ENCODE data around the gene PPT2.
"Not testable (repeated sequence)": the region's sequence is repeated elsewhere in the genome, so short reads cannot be mapped to it uniquely, and the experiment has no call there.

The PPT2 gene

DNA sequence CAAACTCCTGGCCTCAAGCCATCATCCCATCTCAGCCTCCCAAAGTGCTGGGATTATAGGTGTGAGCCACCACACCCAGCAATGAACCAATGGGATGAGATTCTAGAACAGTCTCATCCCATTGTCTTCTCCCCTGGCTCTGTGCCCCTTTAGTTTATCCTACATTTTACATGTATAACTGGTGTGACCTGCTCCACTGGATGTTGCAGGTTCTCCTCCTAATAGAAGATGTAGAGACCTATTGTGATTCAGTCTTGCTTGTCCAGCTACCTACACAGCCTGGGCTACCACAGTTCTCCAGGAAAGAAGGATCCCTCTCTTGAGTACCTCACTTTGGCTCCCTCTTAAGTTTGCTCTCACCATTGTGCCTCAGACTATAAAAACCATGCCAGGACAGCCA lies 21.8 kb upstream of the PPT2 start:
- TF ChIP-seq, protein P1, sequence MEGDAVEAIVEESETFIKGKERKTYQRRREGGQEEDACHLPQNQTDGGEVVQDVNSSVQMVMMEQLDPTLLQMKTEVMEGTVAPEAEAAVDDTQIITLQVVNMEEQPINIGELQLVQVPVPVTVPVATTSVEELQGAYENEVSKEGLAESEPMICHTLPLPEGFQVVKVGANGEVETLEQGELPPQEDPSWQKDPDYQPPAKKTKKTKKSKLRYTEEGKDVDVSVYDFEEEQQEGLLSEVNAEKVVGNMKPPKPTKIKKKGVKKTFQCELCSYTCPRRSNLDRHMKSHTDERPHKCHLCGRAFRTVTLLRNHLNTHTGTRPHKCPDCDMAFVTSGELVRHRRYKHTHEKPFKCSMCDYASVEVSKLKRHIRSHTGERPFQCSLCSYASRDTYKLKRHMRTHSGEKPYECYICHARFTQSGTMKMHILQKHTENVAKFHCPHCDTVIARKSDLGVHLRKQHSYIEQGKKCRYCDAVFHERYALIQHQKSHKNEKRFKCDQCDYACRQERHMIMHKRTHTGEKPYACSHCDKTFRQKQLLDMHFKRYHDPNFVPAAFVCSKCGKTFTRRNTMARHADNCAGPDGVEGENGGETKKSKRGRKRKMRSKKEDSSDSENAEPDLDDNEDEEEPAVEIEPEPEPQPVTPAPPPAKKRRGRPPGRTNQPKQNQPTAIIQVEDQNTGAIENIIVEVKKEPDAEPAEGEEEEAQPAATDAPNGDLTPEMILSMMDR (IDR thresholded peaks at IDR 0.05; ENCODE audit: low read depth, low read length, missing control alignments) = no peak

DNA sequence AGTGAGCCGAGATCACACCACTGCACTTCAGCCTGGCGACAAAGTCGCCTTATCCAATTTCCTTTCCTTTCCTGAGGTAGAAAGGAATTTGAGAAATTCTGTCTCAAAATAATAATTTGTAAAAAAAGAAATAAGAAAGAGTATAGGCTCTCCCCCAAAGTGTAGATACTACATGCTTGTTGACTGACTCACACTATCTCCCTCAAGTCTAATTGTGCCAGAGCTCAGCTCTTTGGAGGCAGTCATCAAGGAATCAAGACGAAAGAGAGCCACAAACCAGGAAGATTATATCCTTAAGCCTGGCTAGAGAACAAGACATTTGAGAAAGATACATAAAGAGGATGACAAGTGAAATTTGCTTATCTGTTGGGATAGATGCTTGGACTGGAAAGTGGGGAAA lies 20.2 kb upstream of the PPT2 start:
- no peak overlapping the region for H3K4me3 ChIP-seq (replicated peaks; ENCODE audit: low read depth, low read length)
- TF ChIP-seq, protein P1 (IDR thresholded peaks at IDR 0.05; ENCODE audit: low read depth, low read length, missing control alignments) = no peak
- no peak for DNase-seq (ENCODE audit: extremely low read depth, low read depth)

More for the DNA sequence above, 21.8 kb upstream of the PPT2 start:
- no peak for DNase-seq (ENCODE audit: extremely low read depth, low read depth)
- no peak overlapping the region for H3K4me3 ChIP-seq (replicated peaks; ENCODE audit: low read depth, low read length)

DNA sequence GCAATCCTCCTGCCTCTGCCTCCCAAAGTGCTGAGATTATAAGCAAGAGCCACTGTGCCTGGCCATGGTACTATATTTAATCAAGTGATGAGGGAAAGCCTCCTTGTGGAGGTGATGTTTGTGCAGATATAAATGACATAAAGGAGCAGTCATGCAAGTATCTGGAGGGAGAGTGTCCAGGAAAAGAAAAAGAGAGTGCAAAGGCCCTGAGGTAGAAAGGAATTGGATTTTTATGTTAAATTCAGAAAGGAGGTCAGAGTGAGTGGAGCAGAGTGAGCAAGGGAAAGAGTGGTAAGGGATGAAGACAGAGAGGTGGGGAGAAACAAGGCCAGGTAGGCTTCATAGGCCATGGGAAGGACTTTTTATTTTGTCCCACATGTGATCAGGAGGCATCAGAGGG lies 16.5 kb upstream of the PPT2 start:
- DNase-seq (ENCODE audit: extremely low read depth, low read depth) = no peak
- no peak overlapping the region for H3K4me3 ChIP-seq (replicated peaks; ENCODE audit: low read depth, low read length)
- TF ChIP-seq, protein P1 (IDR thresholded peaks at IDR 0.05; ENCODE audit: low read depth, low read length, missing control alignments) = no peak

DNA sequence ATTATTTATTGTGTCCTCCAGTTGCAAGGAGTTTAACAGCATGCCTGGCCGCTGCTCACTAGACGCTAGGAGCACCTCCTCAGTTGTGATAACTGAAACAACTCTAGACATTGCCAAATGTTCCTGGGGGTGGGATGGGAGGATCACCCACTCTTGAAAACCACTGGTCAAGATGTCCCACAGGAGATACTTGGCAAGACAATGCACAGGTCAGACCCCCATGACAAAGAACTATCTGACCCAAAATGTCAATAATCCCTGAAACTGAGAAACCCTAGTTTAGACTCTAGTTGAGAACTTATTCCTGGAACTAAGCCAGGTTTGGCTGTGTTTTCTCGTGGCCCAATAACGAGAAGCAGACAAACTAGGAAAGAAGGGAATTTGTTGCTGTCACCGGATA lies 14.4 kb upstream of the PPT2 start:
- TF ChIP-seq, protein P1 (IDR thresholded peaks at IDR 0.05; ENCODE audit: low read depth, low read length, missing control alignments) = no peak
- no peak overlapping the region for H3K4me3 ChIP-seq (replicated peaks; ENCODE audit: low read depth, low read length)
- DNase-seq (ENCODE audit: extremely low read depth, low read depth) = no peak

DNA sequence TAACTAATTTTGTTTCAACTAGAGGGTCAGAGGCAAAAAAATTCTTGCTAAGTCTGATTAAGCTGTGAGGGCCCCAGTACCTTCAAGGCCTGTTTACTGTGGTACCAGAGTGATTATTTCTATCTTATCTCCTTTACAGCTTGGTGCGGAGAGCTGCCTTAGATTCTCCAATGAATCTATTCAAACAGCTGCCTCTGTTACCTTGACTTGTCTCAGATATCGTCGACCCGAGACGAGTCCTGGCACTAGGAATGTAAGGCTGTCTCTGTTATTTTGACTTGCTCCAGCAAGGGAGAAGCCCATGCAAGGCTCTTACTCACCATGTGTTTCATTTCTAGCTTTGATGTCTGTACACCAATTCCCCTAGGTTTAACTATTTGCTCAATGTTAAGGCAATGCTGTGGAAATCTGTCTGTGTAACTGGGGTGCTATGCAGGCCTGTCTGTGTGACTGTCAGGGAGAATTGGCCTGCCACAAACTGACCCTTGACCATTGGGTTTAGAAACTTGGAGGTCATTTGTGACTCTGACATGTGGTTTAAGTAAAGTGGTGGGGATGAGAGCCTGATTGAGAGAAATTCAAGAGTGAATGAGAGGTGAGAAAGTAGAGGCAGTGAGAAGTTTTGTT lies 13.4 kb upstream of the PPT2 start:
- no peak for DNase-seq (ENCODE audit: extremely low read depth, low read depth)
- no peak overlapping the region for H3K4me3 ChIP-seq (replicated peaks; ENCODE audit: low read depth, low read length)

DNA sequence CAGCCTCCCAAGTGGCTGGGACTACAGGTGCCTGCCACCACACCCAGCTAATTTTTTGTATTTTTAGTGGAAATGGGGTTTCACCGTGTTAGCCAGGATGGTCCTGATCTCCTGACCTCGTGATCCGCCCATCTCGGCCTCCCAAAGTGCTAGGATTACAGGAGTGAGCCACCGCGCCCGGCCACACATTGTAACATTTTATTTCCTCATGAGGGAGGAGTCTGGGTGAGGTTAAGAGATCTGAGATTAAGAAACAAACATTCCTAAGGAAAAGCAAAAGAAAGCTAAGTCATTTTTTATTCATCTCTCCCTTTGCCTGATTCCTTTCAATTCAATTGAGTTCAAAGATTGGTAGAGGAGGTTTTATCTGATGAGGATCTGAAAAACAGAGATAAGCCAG lies 9.7 kb upstream of the PPT2 start:
- not testable (repeated sequence) for H3K4me3 ChIP-seq (replicated peaks; ENCODE audit: low read depth, low read length); DNase-seq (ENCODE audit: extremely low read depth, low read depth)

More for the DNA sequence above, 13.4 kb upstream of the PPT2 start:
- TF ChIP-seq, protein P1 (IDR thresholded peaks at IDR 0.05; ENCODE audit: low read depth, low read length, missing control alignments) = no peak

DNA sequence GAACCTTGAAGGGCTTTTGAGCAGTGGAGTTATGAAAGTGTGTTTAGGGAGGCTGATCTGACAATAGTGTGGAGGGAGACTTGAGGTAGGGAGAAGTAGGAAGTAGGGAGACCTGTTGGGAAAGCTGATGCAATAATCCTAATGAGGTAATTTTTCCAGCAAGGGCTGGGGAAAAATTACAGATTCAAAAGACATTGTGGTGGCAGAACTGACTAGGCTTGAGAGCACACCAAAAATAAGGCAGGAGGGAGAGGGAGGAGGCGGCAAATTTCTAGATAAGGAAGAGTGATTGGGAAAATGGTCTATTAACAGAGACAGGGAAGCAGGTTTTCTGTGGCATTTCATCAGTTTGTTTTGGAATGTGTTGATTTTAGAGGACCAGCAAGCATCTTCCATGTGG lies 7.7 kb upstream of the PPT2 start:
- no peak overlapping the region for H3K4me3 ChIP-seq (replicated peaks; ENCODE audit: low read depth, low read length)
- DNase-seq (ENCODE audit: extremely low read depth, low read depth) = no peak

More for the DNA sequence above, 7.7 kb upstream of the PPT2 start:
- TF ChIP-seq, protein P1 (IDR thresholded peaks at IDR 0.05; ENCODE audit: low read depth, low read length, missing control alignments) = no peak

Measured in HFF-Myc (cell line).